Measurements from ENCODE around the gene PDE4DIP.
"Not testable (repeated sequence)": the region's sequence is repeated elsewhere in the genome, so short reads cannot be mapped to it uniquely, and the experiment has no call there.

Gene PDE4DIP

GRCh38 chr1:148844220-148844619 is at the start of gene PDE4DIP:
Gene PDE4DIP, plus strand, starts transcription at chr1:148844428. Its CDS starts 347 bp downstream, at chr1:148844775.
- DNase-seq, result peak; percentile 3 to 24

- DNase-seq, result not testable (repeated sequence)
Measured at GRCh38 chr1:148808268-148808928, 35.8 kb upstream of the PDE4DIP start.

- DNase-seq, result not testable (repeated sequence)
Measured at GRCh38 chr1:148808929-148809283, 35.3 kb upstream of the PDE4DIP start.

GRCh38 chr1:148822180-148822579 is 22.0 kb upstream of the PDE4DIP start:
- not testable (repeated sequence) for DNase-seq

- not testable (repeated sequence) for DNase-seq
Measured at GRCh38 chr1:148823822-148824221, 20.4 kb upstream of the PDE4DIP start.

GRCh38 chr1:148825029-148825428 is 19.2 kb upstream of the PDE4DIP start:
- DNase-seq, result not testable (repeated sequence)

GRCh38 chr1:148828531-148828930 is 15.7 kb upstream of the PDE4DIP start:
- DNase-seq, result not testable (repeated sequence)

- not testable (repeated sequence) for DNase-seq
Measured at GRCh38 chr1:148828962-148829361, 15.3 kb upstream of the PDE4DIP start.

- DNase-seq, result not testable (repeated sequence)
Measured at GRCh38 chr1:148829365-148829764, 14.9 kb upstream of the PDE4DIP start.

GRCh38 chr1:148841262-148841661 is 3.0 kb upstream of the PDE4DIP start:
- DNase-seq, result not testable (repeated sequence)

GRCh38 chr1:148844651-148845050 is 423 bp downstream of the PDE4DIP start:
- DNase-seq, result not testable (repeated sequence)

- not testable (repeated sequence) for DNase-seq
Measured at GRCh38 chr1:148845068-148845467, 840 bp downstream of the PDE4DIP start.

GRCh38 chr1:148850347-148850746 is 6.1 kb downstream of the PDE4DIP start:
- not testable (repeated sequence) for DNase-seq

- not testable (repeated sequence) for DNase-seq
Measured at GRCh38 chr1:148850840-148851239, 6.6 kb downstream of the PDE4DIP start.

- DNase-seq, result not testable (repeated sequence)
Measured at GRCh38 chr1:148851684-148852083, 7.5 kb downstream of the PDE4DIP start.

GRCh38 chr1:148853363-148853762 is 9.1 kb downstream of the PDE4DIP start:
- DNase-seq, result not testable (repeated sequence)

GRCh38 chr1:148854063-148854462 is 9.8 kb downstream of the PDE4DIP start:
- not testable (repeated sequence) for DNase-seq

- DNase-seq, result not testable (repeated sequence)
Measured at GRCh38 chr1:148855367-148855766, 11.1 kb downstream of the PDE4DIP start.

GRCh38 chr1:148860049-148860448 is 15.8 kb downstream of the PDE4DIP start:
- not testable (repeated sequence) for DNase-seq

GRCh38 chr1:148860579-148861259 is 16.5 kb downstream of the PDE4DIP start:
- DNase-seq, result not testable (repeated sequence)

- not testable (repeated sequence) for DNase-seq
Measured at GRCh38 chr1:148862590-148862989, 18.4 kb downstream of the PDE4DIP start.

GRCh38 chr1:148868924-148869633 is 24.9 kb downstream of the PDE4DIP start:
- DNase-seq, result not testable (repeated sequence)

GRCh38 chr1:148869634-148869961 is 25.4 kb downstream of the PDE4DIP start:
- not testable (repeated sequence) for DNase-seq

Data from stimulated activated CD4-positive, alpha-beta T cell treated with anti-CD3 and anti-CD28 coated beads, Interleukin-2, amount 100 ng/mL, for 48 hours (primary cell).